Lower lobe of right lung (tissue), 2 donors: ENCODE data around the gene PPFIA1. TPM values are rescaled to one million over a fixed set of nuclear protein-coding genes. Genes with fewer than 3 reads are reported as not detected.
"Not testable (repeated sequence)": the region's sequence is repeated elsewhere in the genome, so short reads cannot be mapped to it uniquely, and the experiment has no call there.

Experiments
- ATAC-seq, 2 donors: fragments of 200-7000 bp; cut with Tn5 transposase; one replicate each; pipeline ENCODE4 v1.9.1; 2020 to 2022; ENCODE audit warnings: mild to moderate bottlenecking in 2 of 2, moderate library complexity in 2 of 2
- DNase-seq: peaks from one replicate; pipeline ENCODE4 v3.0.0-alpha.2; 2020
- H3K27ac ChIP-seq: fragments of 200-600 bp; one replicate; pipeline ENCODE4 v1.8.0; 2022
- H3K27me3 ChIP-seq: fragments of 200-600 bp; one replicate; pipeline ENCODE4 v1.8.0; 2022; ENCODE audit warnings: low read depth
- H3K36me3 ChIP-seq: fragments of 200-600 bp; one replicate; pipeline ENCODE4 v1.8.0; 2022; ENCODE audit warnings: mild to moderate bottlenecking
- H3K4me1 ChIP-seq: fragments of 200-600 bp; one replicate; pipeline ENCODE4 v1.8.0; 2022
- H3K4me3 ChIP-seq: fragments of 200-600 bp; one replicate; pipeline ENCODE4 v1.8.0; 2022; ENCODE audit warnings: mild to moderate bottlenecking
- H3K9me3 ChIP-seq: fragments of 200-600 bp; one replicate; pipeline ENCODE4 v1.8.0; 2022
- CTCF ChIP-seq: fragments of 200-600 bp; IDR thresholded peaks from one replicate; pipeline ENCODE4 v1.8.0; 2022; ENCODE audit warnings: antibody characterized with exemption, mild to moderate bottlenecking
- intact Hi-C: fragments of 100-400 bp; cut with DNase I; formaldehyde crosslinking; loops from one replicate; pipeline ENCODE4 v1.11.0; 2022
- total RNA-seq: library from RNA; stranded (reverse); fragmentation: NEBNext Ultra II Directional; extraction: Animal tissue kit (Norgen Biotek cat#: 25700); gene quantifications from one replicate; pipeline ENCODE4 v1.2.1, GENCODE V29; 2021
- donor health status: DM: no; HTN: yes; CAD: no; lungs with severe emphysema.

PPFIA1 gene
- total RNA-seq, 1 donor from 2014 or later = 81.0 TPM

DNA sequence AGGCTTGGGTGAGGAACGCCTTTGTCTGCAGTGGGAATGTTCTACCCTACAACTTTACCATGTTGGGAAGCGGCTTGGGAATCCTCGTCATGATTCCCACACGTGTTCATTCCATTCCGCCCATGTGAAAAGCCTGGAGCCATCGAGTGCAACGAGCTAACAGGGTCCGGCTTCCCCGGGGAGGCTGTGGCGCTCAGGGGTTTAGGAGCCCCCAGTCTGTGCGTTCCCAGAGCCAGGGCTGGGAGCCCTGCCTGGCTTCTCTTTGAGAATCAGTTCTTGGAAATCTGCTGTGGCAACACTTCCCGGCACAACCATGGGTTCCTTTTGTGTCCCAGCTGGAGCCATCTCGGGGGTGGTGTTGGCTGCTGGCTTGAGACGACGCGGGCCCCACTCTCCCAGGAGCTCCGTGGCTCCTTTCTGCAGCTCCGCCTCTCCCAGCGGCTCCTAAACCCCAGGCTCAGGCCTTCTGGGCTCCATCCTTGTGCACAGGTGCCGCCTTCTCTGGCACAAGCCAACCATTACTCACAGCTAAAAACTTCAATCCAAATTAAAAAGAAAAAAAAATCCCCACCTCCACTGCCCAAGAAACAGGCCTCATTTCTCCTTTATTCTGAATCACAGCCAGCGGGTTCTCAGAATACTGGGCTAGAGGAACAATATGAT lies 18.7 kb upstream of the PPFIA1 start:
- Histone ChIP-seq H3K4me3 (no peak overlapping the region), H3K4me1 (no peaks in the 10 kb centered on the region), H3K9me3 (no peaks in the 10 kb centered on the region), H3K27me3 (no peaks in the 10 kb centered on the region), H3K27ac (no peak overlapping the region), H3K36me3 (no peaks in the 10 kb centered on the region)
- ATAC-seq (no peak), DNase-seq (no peak)
- TF ChIP-seq CTCF = no peak
- intact Hi-C loops = no loop called here

GRCh38 chr11:70252844-70253243 lies 17.6 kb upstream of the PPFIA1 start:
- Histone ChIP-seq H3K4me1 (no peaks in the 10 kb centered on the region), H3K9me3 (no peaks in the 10 kb centered on the region), H3K27me3 (no peaks in the 10 kb centered on the region), H3K36me3 (no peaks in the 10 kb centered on the region), H3K4me3 (no peak overlapping the region), H3K27ac (no peak overlapping the region)
- no peak for DNase-seq
- intact Hi-C loops = no loop called here
- TF ChIP-seq CTCF = no peak
- ATAC-seq = no peak

DNA sequence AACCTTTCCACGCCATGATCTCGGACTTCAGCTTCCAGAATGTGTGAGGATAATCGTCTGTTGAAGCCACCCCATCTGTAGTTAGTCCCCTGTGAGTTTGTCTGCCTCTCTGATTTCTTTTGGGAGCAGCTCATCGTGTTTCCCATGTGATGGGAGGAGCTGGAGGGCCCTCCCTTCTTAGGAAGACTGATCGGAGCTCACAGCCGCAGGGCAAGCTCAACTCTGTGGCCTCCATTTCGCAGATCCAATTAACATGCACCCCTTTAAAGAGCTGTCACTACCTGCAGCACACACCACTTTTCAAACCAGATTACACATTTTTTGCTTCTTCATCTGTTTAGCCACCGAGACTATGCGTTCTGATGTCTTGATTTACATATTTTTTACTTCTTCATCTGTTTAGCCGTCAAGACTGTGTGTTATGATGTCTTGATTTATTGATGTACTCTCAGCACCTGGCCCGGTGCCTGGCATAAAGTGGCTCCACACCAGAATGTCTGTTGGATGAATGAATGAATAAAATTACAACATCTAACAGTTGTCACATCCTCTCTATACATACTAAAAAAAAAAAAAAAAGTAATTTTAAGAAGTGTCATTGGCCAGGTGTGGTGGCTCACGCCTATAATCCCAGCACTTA lies 14.9 kb upstream of the PPFIA1 start:
- DNase-seq = no peak
- ATAC-seq = no peak
- H3K27me3 ChIP-seq = no peaks in the 10 kb centered on the region
- H3K9me3 ChIP-seq = no peaks in the 10 kb centered on the region
- intact Hi-C loops = no loop called here
- no peak for TF ChIP-seq CTCF
- H3K4me1 ChIP-seq = no peaks in the 10 kb centered on the region
- H3K27ac ChIP-seq = no peak overlapping the region
- H3K36me3 ChIP-seq = no peaks in the 10 kb centered on the region
- H3K4me3 ChIP-seq = no peak overlapping the region

GRCh38 chr11:70259077-70259476 lies 11.4 kb upstream of the PPFIA1 start:
- H3K36me3 ChIP-seq, intact Hi-C loops, DNase-seq, H3K4me3 ChIP-seq, H3K27me3 ChIP-seq, H3K4me1 ChIP-seq, ATAC-seq, H3K9me3 ChIP-seq, H3K27ac ChIP-seq: not testable (repeated sequence)

- no peak overlapping the region for H3K4me3 ChIP-seq
- DNase-seq = no peak
- H3K9me3 ChIP-seq = no peaks in the 10 kb centered on the region
- H3K27ac ChIP-seq = no peak overlapping the region
- no peak for TF ChIP-seq CTCF
- no peaks in the 10 kb centered on the region for H3K36me3 ChIP-seq
- H3K27me3 ChIP-seq = no peaks in the 10 kb centered on the region
- intact Hi-C loops = no loop called here
- H3K4me1 ChIP-seq = no peaks in the 10 kb centered on the region
- ATAC-seq = no peak
Observed at GRCh38 chr11:70262951-70263350, 7.5 kb upstream of the PPFIA1 start.

DNA sequence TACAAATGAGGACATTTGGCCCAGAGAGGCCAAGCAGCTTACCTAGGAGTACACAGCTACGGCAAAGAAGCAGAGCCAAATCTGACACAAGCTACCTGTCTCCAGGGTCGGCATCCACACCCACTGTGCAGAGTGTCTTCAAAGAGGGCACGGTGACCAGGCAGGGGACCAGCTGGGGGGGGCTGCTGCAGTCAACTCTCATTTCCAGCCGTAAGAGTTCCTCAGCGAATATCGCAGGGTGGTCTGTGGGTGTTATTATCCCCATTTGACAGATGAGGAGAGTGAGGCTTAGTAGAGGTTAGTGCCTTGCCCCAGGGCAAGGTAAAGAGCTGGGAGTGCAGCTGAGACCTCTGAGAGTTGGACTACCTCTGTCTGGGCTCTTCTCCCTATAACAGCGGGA lies 7.1 kb upstream of the PPFIA1 start:
- intact Hi-C loops = no loop called here
- Histone ChIP-seq H3K4me3 (no peak overlapping the region), H3K4me1 (no peaks in the 10 kb centered on the region), H3K36me3 (no peaks in the 10 kb centered on the region), H3K27me3 (no peaks in the 10 kb centered on the region), H3K9me3 (no peaks in the 10 kb centered on the region), H3K27ac (no peak overlapping the region)
- DNase-seq (no peak), ATAC-seq (no peak)
- no peak for TF ChIP-seq CTCF
